Loucy (cell line): ENCODE data around the gene STPG1.

Experiments
- H2AFZ ChIP-seq: fragments of 200-600 bp; sonication (generic); 2 replicates; pipeline ENCODE4 v1.6.0; 2016; ENCODE audit warnings: antibody characterized with exemption, mild to moderate bottlenecking, low read length, moderate library complexity
- H3F3A ChIP-seq: fragments of 200-600 bp; 2 replicates; pipeline ENCODE4 v1.6.0; 2016; ENCODE audit warnings: antibody characterized with exemption, low read depth, mild to moderate bottlenecking
- H3K27me3 ChIP-seq: fragments of 200-600 bp; sonication (generic); 2 replicates; pipeline ENCODE4 v1.6.1; 2014; ENCODE audit warnings: low read length, mild to moderate bottlenecking; ENCODE audit not compliant: insufficient read depth, poor library complexity, severe bottlenecking
- H3K36me3 ChIP-seq: fragments of 200-600 bp; sonication (generic); 2 replicates; pipeline ENCODE4 v1.6.1; 2016; ENCODE audit warnings: low read length; ENCODE audit not compliant: insufficient read depth
- H3K4me1 ChIP-seq: fragments of 200-600 bp; sonication (generic); 2 replicates; pipeline ENCODE4 v1.5.1; 2014; ENCODE audit warnings: low read length, mild to moderate bottlenecking; ENCODE audit not compliant: insufficient read depth, poor library complexity, severe bottlenecking
- H3K4me2 ChIP-seq: fragments of 200-600 bp; sonication (generic); 2 replicates; pipeline ENCODE4 v1.6.0; 2014; ENCODE audit warnings: antibody characterized with exemption, low read length, low read depth, mild to moderate bottlenecking; ENCODE audit not compliant: poor library complexity, severe bottlenecking
- H3K4me3 ChIP-seq: fragments of 200-600 bp; sonication (generic); 2 replicates; pipeline ENCODE4 v1.5.1; 2014; ENCODE audit warnings: low read length, mild to moderate bottlenecking, mixed read lengths; ENCODE audit not compliant: poor library complexity, severe bottlenecking
- H3K79me2 ChIP-seq: fragments of 200-600 bp; sonication (generic); 2 replicates; pipeline ENCODE4 v1.6.1; 2014; ENCODE audit warnings: low read length; ENCODE audit not compliant: insufficient read depth
- H3K9ac ChIP-seq: fragments of 200-600 bp; sonication (generic); 2 replicates; pipeline ENCODE4 v1.6.0; 2014; ENCODE audit warnings: mild to moderate bottlenecking, low read depth, low read length, moderate library complexity; ENCODE audit not compliant: poor library complexity, severe bottlenecking
- H3K9me2 ChIP-seq: fragments of 200-600 bp; sonication (generic); replicated peaks from 2 replicates; pipeline ENCODE4 v1.6.1; 2016; ENCODE audit warnings: low read depth, low read length, mixed read lengths
- H3K9me3 ChIP-seq: fragments of 200-600 bp; sonication (generic); 2 replicates; pipeline ENCODE4 v1.6.1; 2014; ENCODE audit warnings: mild to moderate bottlenecking, antibody characterized with exemption, low read length, low read depth; ENCODE audit not compliant: insufficient read depth
- H4K20me1 ChIP-seq: fragments of 200-600 bp; sonication (generic); 2 replicates; pipeline ENCODE4 v1.6.0; 2014; ENCODE audit warnings: antibody characterized with exemption, low read length, mild to moderate bottlenecking; ENCODE audit not compliant: insufficient read depth, poor library complexity, severe bottlenecking
- CTCF ChIP-seq: fragments of 200-600 bp; sonication (generic); conservative IDR thresholded peaks from 2 replicates; pipeline ENCODE4 v1.5.1; 2014; ENCODE audit warnings: mild to moderate bottlenecking, antibody characterized with exemption, low read length
- EZH2phosphoT487 ChIP-seq: fragments of 200-600 bp; IDR thresholded peaks from 2 replicates; pipeline ENCODE4 v1.6.1; 2018; ENCODE audit warnings: antibody characterized with exemption, mild to moderate bottlenecking, moderate library complexity, borderline replicate concordance

Gene STPG1

GRCh38 chr1:24316645-24317044 lies 96.9 kb downstream of the STPG1 start:
- Histone ChIP-seq H4K20me1 (no peaks in the 10 kb centered on the region), H3K27me3 (no peaks in the 10 kb centered on the region), H3K9me3 (no peaks in the 10 kb centered on the region), H3F3A (peaks cover 7% of the 10 kb centered on the region; the same call in 1 of the 2 replicates), H3K36me3 (no peaks in the 10 kb centered on the region), H3K4me2 (no peak overlapping the region), H3K9ac (no peak overlapping the region), H3K9me2 (no peaks in the 10 kb centered on the region), H3K4me1 (peaks cover 47% of the 10 kb centered on the region), H3K4me3 (no peak overlapping the region), H3K79me2 (no peaks in the 10 kb centered on the region), H2AFZ (no peak overlapping the region)
- TF ChIP-seq CTCF (peak; percentile 38), EZH2phosphoT487 (no peak)

GRCh38 chr1:24315391-24315790 lies 98.2 kb downstream of the STPG1 start:
- H3K4me3 ChIP-seq = no peak overlapping the region
- H3K4me1 ChIP-seq = peaks cover 36% of the 10 kb centered on the region
- no peaks in the 10 kb centered on the region for H3F3A ChIP-seq
- no peaks in the 10 kb centered on the region for H3K27me3 ChIP-seq
- TF ChIP-seq CTCF = no peak
- TF ChIP-seq EZH2phosphoT487 = no peak
- H3K9me3 ChIP-seq = no peaks in the 10 kb centered on the region
- H4K20me1 ChIP-seq = no peaks in the 10 kb centered on the region
- no peaks in the 10 kb centered on the region for H3K9me2 ChIP-seq
- H3K36me3 ChIP-seq = no peaks in the 10 kb centered on the region
- H3K4me2 ChIP-seq = no peak overlapping the region
- H2AFZ ChIP-seq = no peak overlapping the region
- H3K9ac ChIP-seq = no peak overlapping the region
- H3K79me2 ChIP-seq = no peaks in the 10 kb centered on the region

- no peaks in the 10 kb centered on the region for H3K27me3 ChIP-seq
- H3K9me2 ChIP-seq = no peaks in the 10 kb centered on the region
- H3K9me3 ChIP-seq = no peaks in the 10 kb centered on the region
- H3K4me3 ChIP-seq = no peak overlapping the region
- no peak overlapping the region for H2AFZ ChIP-seq
- peaks cover 6% of the 10 kb centered on the region for H3K4me1 ChIP-seq
- H3K79me2 ChIP-seq = no peaks in the 10 kb centered on the region
- H3K4me2 ChIP-seq = no peak overlapping the region
- H3K36me3 ChIP-seq = no peaks in the 10 kb centered on the region
- TF ChIP-seq EZH2phosphoT487 (no peak), CTCF (no peak)
- H3F3A ChIP-seq = no peaks in the 10 kb centered on the region
- H3K9ac ChIP-seq = no peak overlapping the region
- no peaks in the 10 kb centered on the region for H4K20me1 ChIP-seq
These were observed 101.8 kb downstream of the STPG1 start for GRCh38 chr1:24311741-24312140.
